Osteocyte (in vitro differentiated cells): ENCODE data around the gene LHX1. TPM values are rescaled to one million over a fixed set of nuclear protein-coding genes. Genes with fewer than 3 reads are reported as not detected.

ENCODE experiments used
- DNase-seq: peaks from one replicate; pipeline ENCODE4 v3.0.0; 2021; ENCODE audit warnings: mixed read lengths; ENCODE audit not compliant: unreplicated experiment; ENCODE audit errors: extremely low spot score
- H3K27ac Mint-ChIP-seq: one replicate; pipeline ENCODE4 v1.8.0; 2021; ENCODE audit warnings: mild to moderate bottlenecking, mixed read lengths; ENCODE audit not compliant: unreplicated experiment
- H3K27me3 Mint-ChIP-seq: one replicate; pipeline ENCODE4 v1.8.0; 2021; ENCODE audit warnings: mixed read lengths; ENCODE audit not compliant: unreplicated experiment
- H3K36me3 Mint-ChIP-seq: one replicate; pipeline ENCODE4 v1.8.0; 2021; ENCODE audit warnings: mixed read lengths; ENCODE audit not compliant: unreplicated experiment
- H3K4me1 Mint-ChIP-seq: one replicate; pipeline ENCODE4 v1.8.0; 2021; ENCODE audit warnings: mixed read lengths; ENCODE audit not compliant: unreplicated experiment
- H3K4me3 Mint-ChIP-seq: one replicate; pipeline ENCODE4 v1.8.0; 2021; ENCODE audit warnings: mild to moderate bottlenecking, moderate library complexity, mixed read lengths; ENCODE audit not compliant: unreplicated experiment
- H3K9me3 Mint-ChIP-seq: one replicate; pipeline ENCODE4 v1.8.0; 2021; ENCODE audit warnings: mixed read lengths; ENCODE audit not compliant: unreplicated experiment
- total RNA-seq: library from RNA; stranded (reverse); gene quantifications from 2 replicates; pipeline ENCODE4 v1.2.1, GENCODE V29; 2021
- TF ChIP-seq, protein P1 (sequence below): fragments of 200-600 bp; sonication (generic); IDR thresholded peaks from 2 replicates; pipeline ENCODE4 v1.5.0; 2021; ENCODE audit warnings: antibody characterized with exemption, mild to moderate bottlenecking, moderate library complexity

The LHX1 gene
- total RNA-seq, 1 donor from 2014 or later, result not detected

DNA sequence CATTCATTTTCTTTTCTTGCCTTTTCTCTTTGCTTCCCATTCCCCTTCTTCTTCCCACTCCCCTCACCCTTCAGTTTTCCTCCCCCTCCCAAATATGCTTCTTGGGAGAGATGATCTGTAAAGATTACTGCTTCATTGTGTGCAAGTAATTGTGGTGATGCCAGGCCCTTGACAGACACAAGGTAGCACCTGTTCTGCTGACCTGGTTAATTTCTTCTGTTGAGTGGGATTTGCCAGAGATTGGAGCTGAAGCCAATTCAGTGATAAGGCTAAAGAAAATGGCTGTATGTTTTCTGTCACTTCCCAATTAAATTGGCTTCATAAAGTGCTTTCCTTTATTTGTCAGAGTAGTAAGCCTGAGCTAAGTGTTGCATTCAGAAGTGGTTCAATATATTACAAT lies 56.0 kb downstream of the LHX1 start:
- no peak overlapping the region for H3K27ac Mint-ChIP-seq

More for the DNA sequence above, 56.0 kb downstream of the LHX1 start:
- Mint-ChIP-seq H3K4me3 (no peak overlapping the region), H3K36me3 (peaks cover 65% of the 10 kb centered on the region), H3K4me1 (no peaks in the 10 kb centered on the region), H3K9me3 (peaks cover 9% of the 10 kb centered on the region), H3K27me3 (no peaks in the 10 kb centered on the region)
- TF ChIP-seq, protein P1, sequence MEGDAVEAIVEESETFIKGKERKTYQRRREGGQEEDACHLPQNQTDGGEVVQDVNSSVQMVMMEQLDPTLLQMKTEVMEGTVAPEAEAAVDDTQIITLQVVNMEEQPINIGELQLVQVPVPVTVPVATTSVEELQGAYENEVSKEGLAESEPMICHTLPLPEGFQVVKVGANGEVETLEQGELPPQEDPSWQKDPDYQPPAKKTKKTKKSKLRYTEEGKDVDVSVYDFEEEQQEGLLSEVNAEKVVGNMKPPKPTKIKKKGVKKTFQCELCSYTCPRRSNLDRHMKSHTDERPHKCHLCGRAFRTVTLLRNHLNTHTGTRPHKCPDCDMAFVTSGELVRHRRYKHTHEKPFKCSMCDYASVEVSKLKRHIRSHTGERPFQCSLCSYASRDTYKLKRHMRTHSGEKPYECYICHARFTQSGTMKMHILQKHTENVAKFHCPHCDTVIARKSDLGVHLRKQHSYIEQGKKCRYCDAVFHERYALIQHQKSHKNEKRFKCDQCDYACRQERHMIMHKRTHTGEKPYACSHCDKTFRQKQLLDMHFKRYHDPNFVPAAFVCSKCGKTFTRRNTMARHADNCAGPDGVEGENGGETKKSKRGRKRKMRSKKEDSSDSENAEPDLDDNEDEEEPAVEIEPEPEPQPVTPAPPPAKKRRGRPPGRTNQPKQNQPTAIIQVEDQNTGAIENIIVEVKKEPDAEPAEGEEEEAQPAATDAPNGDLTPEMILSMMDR, result no peak
- DNase-seq, result no peak

Other genes with a start within 250 kb of the LHX1 start
- 39.6 and 42.8 TPM in 2 replicates for gene AATF, start 11.5 kb downstream of the LHX1 start, total RNA-seq